Stimulated activated CD4-positive, alpha-beta T cell treated with anti-CD3 and anti-CD28 coated beads, Interleukin-2, amount 100 ng/mL, for 4 hours (primary cell): Measurements from ENCODE around the gene NSMF.
A peak's percentile ranks its signal among the peaks of the same experiment; 100 is the strongest.

ENCODE experiments used
- DNase-seq: peaks from one replicate; pipeline ENCODE4 v3.0.0-alpha.2; 2020; ENCODE audit warnings: low read depth

NSMF gene

DNA sequence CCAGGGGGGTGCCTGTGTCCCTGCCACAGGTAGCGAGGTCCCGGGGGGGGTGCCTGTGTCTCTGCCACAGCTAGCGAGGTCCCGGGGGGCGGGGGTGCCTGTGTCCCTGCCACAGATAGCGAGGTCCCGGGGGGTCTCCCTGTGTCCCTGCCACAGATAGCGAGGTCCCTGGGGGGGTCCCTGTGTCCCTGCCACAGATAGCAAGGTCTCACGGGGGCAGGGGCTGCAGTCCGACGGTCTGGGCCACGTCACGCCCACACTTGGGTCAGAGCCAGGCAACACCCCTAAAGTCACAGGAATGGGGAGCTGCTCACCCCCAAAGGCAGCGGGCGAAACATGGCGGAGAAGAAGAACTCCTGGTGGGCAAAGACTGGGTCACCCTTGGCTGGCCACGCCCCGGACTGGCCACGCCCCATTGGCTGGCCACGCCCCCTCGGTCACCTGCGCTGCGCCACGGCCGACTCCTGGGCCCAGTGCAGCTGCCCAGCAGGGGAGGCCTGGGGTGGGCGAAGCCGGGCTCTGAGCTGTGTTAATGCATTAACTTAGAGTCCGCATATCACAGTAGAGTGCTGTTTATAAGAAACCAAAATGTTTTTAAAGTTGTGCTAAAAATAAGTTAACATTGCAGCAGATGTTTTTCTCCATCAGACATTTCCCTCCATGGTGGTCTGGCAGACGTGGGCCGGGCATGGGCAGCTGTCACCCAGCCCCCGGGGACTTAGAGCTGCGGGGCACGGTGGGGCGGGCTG lies 29.0 kb downstream of the NSMF start:
- no peak for DNase-seq

DNA sequence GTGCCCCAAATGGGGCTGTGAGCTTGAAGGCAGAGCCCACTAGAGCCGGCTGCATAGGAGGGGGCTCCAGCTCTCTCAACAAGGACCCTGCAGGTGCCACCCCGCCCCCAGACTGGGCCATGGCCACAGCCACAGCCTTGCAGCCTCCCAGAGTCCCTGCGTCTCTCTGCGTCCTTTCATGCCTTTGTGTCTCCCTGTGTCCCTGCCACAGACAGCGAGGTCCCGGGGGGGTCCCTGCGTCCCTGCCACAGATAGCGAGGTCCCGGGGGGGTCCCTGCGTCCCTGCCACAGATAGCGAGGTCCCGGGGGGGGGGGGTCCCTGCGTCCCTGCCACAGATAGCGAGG lies 29.6 kb downstream of the NSMF start:
- no peak for DNase-seq

DNA sequence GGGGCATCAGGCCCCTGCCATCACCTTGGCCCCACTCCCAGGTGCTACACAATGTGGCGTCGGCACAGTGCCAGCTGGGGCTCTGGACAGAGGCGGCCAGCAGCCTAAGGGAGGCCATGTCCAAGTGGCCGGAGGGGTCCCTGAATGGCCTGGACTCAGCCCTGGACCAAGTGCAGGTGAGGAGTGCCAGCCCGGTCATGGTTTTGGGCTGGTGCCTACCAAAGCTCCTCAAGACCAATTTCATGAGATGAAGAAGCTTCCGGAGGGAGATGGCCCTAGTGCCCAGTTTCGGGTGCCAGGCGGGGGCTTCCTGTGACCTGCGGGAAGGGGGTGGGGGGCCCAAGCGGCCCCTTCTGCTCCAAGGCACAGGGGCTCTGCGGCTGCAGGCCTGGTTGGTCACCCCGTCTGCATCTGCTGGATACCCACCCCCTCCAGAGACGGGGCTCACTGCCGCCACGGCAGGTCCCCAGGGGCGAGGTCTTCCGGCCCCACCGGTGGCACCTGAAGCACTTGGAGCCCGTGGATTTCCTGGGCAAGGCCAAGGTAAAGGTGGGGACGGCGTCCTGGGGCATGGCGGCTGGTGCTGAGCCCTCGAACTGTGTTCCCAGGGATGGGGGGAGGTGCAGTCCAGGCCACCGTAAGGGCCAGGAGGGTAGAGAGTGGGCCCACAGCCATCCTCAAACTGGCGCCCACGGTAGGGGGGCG lies 30.1 kb downstream of the NSMF start:
- DNase-seq, result no peak

DNA sequence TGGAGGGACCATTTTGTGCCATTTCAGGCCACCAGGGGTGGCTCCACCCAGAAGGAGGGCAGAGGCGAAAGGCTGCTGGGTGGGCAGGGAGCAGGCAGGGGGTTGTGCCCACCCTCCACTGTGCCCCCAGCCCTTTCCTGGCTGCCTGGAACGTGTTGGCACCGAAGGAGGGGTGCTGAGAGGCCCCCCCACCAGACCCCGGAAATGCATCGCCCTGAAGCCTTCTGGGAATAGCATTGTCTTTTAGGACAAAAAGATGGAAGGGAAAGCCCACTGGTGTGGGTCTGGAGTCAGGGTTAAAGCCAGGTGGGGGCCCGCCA lies 30.9 kb downstream of the NSMF start:
- no peak for DNase-seq

DNA sequence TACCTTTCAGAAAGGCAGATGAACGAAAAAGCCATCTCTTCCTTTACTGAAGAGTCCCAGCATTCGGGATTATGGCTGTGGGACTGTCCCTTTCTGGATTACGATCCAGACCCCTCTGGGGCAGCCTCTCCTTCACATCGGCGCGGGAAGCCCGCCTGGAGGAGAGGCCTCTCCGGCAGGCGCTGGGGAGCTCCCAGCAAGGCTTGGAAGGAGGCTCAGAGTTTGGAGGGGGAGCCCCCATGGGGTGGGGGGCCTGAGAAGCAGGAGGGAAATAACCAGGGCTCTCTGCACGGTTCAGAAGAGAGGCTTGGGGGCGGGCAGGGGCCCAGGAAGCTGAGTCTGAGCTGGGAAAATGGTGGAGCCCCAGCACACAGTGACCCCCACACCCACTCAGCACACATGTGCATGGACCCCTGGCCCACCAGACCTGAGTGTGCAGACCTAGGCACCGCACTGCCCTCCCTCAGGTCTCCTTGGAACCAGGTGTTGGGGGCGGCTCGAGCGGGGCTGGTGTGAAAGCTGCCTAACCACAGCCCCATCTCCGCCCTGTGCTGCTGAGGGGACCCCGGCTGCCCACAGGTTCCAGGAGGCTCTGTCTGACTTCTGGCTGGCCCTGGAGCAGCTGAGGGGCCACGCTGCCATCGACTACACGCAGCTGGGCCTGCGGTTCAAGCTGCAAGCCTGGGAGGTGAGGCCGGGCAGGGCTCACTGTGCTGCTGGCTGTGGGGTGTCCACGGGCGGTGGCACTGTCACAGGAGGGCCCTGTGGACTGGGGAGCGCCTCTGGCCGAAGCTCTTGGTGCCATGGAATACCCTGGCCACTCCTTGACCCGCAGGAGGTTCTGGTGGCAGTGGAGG lies 31.5 kb downstream of the NSMF start:
- no peak for DNase-seq

DNA sequence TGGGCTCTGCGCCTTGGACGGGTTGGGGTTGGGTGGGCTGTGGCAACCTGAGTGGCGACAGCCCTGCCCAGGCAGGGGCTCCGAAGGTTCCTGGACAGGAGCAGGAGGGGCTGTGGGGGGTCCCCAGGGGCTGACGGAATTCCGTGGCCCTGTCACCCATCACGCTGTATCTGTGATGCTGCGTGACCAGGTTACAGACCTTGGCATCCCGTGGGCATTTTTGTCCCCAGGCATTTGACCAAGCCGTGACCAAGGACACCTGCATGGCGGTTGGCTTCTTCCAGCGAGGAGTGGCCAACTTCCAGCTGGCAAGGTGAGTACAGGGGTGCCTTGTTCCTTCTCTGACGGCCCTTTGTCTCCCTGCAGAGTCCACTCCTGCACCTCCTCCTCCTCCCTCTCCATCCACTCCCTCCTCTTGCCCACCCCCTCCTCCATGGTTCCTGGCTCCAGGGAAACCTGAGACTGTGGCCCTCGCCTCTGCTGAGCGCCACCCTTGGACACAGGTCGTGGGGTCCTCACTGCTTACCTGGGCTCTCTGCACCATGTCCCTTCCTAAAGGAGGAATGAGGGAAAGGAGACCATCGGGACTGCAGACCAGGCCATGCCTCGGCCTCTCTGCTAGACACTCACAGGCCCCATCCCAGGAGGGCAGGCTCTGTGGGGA lies 33.0 kb downstream of the NSMF start:
- DNase-seq, result no peak

DNA sequence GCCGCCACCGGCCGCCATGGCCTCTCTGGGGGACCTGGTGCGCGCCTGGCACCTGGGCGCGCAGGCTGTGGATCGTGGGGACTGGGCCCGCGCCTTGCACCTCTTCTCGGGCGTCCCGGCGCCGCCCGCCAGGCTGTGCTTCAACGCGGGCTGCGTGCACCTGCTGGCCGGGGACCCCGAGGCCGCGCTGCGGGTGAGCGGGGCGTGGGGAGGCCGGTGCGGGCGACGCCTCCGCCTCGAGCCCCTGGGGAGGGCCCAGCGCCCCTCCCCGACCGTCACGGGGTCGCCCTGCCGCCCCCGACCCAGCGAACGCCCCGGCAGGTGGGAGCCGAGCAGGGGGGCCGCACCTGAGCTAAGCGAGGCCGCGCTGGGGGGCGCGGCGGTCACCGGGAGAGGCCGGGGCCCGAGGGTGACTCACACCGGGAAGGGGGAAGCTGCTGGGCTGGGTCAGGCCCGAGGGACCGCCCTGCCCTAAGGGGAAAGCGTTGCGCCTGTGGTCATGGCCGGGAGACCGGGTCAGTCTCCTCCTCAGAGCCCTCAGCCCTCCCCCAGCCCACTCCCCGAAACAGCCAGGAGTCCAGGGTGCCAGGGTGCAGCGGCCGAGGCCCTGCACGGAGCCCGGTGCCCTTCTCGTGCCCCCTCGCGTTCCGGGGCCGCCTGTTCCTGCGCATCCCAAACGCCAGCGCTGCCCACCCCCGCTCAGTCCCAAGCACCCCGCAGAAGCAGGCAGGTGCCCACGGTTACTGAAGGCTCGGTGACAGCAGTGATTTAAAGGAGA lies 35.4 kb downstream of the NSMF start:
- DNase-seq, result no peak

DNA sequence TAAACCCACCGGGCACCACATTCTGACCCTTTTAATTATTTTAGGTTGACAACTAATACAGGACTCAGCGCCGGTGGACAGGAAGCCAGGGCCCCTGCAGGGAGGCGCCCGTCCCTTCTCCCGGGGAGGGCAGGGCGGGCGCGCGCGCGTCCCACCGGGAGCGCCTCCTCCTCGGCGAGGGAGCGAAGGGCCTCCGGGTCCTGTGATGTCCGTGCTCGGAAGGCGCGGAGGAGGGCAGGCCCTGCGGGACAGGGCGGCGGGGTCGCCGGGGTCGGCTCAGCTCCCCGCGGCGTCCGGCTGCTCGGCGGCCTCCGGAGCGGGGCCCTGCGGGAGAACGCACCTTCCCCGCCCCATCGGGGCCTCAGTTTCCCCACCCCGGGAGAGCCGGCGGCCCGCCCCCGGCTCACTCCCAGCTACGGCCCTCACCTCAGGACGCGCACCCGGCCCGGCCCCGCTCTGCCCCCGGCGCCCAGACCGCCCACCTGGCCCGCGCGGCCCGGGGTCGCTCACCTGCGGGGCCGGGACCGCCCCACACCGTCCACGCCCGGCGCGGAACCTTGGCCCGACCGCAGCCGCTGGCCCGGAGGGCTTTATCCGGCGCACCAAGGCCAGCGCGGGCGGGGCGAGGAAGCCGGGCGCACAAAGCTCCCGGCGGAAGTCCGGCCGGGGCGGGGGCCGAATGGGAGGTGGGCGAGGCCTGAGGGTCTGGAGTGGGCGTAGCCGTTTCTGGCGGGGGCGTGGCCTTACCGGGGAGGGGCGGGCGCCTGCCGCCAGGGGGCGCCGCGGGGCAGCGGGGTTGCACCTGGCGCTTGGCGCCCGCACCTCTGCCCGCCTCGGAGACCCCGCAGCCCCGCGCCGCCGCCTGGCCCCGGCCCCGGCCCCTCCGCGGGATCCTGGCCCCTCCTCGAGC lies 36.3 kb downstream of the NSMF start, which contains the start of the genes EXD3 and NOXA1:
TSS of gene EXD3 (minus strand) at position 559 of the 910 bp plus-strand sequence. CDS start 27,805 bp downstream, outside the sequence.
TSS of gene NOXA1 (plus strand) at position 790 of the 910 bp plus-strand sequence. CDS start 137 bp downstream, outside the sequence.
- peak; percentile 81 for DNase-seq

DNA sequence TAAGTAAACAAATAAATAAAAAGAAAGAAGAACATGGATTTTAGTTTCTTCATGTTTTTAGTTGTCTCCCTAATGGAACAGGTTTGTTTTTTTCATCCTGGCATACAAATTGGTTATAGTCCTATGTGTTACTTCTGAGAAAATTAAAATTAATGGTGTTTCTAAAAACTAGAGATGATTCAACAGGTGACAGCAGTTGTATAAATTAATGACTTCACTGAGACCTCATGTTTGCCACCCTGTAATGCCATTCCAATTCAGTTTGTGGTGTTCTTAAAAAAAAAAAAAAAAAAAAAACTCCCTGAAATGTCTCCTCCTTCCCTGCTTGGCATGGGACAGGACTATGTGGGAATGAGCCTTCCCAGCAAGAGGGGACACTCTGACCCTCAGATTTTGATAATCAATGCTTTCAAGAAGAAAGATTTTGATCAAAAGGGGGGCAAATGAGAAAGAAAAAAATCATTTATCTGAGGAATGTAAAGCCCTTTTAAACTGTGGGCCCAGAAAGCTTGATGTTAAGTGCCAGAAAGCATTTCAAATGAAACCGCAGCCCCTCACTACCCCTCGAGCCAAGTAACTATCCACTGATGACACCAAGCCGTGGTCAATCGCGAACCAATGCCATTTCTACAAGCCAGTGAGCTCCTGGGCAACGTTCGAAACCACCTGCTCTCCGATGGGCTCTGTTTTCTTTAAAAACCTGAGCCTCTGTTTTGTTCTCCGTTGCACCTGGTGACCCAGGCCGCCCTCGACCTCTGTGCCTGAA lies 37.1 kb downstream of the NSMF start:
- no peak for DNase-seq

DNA sequence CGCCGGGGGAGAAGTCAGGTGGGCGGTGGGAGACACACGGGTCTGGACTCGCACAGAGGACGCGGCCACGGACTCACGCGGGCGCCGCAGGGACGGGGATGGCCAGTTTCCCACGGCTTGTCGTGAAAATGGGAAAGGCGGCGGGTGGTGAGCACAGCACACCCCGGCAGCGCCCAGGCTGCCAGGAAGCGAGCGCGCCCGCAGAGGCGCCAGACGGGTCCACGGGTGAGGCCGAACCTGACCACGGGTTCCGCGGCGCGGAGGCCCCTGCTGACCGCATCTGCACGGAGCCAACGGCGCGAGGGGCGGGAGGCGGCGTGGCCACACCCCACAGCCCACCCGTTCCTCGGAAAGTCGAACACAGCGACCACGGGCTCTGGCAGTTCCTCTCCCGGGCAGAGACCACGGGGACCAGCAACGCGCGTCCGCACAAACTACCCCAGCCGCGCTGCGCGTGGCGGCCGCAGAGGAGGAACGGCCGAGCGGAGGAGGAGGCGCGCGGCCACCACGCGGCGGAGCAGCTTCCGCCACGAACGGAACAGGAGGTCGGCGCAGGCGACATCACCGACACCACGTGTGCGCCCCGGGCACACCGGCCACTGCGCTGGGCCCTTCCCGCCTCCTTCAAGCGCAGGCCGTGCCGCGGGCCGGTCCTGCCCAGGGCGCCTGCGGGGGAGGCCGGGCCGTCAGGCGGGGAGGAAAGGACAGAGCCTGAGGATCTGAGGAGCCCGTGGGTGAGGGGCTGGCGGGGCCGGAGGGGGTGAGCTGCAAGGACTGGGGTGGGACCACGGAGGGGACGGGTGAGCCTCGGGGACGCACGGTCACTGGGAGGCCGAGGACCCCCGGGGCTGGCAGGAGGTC lies 41.7 kb downstream of the NSMF start:
- no peak for DNase-seq

DNA sequence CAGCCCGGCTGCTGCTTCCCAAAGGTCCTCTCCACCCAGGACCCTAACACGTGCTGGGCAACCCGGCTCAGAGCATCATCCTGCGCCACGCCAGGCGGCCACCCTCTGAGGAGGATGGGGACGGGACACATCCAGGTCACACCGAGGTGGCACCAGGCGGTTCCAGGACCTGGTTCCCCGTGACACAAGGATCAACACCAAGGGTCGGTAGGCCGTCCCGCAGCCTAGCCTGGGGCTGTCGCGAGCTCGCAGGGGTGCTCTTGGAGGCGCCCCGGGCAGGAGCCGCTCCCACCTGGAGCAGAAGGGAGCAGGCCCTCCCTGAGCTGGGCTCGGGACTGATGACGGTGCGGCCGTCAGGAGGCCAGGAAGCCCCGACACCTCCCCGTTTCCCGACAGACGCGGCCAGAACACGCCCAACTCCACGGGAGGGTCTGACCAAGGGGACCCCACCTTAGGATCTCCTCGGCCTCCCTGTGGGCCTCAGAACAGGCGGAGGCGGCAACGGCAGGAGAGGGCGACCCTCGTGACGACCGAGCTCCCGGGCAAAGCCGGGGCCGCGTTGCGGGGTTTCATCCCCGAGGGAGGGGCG lies 42.5 kb downstream of the NSMF start:
- DNase-seq, result no peak

DNA sequence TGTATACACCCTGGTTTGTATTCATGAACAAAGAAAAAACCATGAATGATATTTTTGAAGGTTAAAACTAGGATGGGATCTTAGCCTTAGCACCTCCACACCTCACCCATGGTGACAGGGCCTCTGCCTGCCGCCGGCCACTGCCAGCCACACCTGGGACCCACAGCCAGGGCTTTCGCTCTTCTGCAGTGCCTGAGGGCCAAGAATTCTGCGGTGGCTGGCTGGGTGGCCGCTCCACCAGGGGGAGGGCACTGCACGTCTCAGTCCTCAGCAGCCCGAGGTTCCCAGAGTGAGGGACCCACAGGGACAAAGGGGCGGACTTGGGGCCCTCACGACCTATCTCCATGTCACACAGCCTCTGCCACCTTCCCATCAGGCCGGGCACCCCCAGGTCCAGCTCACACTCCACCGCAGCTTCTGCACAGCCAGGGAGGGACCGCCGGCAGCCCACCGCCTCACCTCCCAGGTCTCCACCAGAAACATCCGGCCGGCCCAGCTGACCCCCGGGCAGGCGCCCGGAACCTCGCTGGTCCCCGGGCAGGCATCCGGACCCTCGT lies 43.0 kb downstream of the NSMF start:
- DNase-seq, result no peak

DNA sequence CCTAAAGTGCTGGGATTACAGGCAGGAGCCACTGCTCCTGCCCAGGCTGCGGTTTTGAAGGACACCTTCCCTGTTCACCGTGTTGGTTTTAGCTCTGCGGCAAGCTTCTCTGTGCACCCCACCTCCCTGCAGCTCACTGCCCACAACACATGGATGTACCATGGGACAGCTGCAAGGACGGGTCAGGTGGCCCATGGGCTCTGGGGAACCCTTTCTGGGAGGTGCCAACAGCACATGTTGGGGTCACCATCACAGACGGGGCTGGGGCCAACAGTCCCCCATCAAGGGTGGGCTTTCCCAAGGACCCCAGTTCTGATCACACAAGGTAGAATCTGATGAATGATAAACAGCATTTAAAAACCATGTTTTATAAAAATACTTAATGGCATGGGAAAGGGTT lies 43.7 kb downstream of the NSMF start:
- no peak for DNase-seq

DNA sequence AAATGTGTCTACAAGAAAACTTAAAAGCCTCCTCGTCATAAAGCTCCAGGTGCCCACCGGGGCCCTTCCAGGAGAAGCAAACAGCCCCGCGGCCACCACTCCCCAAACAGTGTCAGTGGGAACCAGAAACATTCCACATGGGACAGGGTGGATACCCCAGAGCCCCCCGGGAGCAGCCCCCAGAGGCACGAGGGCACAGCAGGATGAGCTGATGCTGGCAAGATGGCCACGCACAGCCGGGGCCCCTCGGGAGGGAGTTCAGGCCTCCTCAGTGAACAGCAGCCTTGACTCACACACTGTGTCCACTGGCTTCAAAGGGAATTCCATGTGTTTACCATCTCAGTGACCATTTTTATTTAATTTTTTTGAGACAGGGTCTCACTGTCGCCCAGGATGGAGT lies 46.7 kb downstream of the NSMF start:
- no peak for DNase-seq

DNA sequence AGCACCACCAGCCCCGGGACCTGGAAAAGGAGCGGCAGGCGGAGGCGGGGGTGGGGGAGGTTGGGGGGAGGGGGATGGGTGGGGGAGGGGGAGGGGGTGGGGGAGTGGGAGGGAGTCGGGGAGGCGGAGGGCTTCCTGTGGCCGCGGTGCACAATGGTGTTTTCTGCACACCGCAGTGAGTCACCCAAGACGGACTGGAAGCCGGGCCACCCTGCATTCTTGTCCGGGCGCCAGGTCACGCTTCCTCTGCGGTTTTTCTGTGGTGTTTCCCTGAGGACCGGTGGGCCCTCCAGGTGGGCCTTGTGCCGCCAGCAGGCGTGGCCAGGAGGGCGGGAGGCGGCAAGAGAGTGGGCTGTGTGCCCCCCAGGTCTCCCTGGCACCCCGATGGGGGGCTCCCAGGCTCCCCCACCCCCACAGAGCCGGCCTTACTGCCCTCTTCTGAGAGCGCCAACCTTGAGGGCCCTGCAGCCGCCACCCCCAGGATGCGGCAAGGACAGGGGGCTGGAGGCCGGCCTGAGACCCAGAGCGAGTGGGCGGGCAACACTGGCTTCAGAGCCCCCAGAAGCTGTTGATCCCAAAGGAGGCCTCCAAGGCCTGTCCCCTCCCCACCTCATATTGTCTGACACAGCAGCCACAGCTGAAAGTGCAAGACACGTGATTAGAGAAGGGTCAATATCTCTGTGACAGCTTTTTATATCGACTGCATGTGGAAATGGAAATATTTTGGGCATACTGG lies 47.3 kb downstream of the NSMF start:
- DNase-seq, result no peak

DNA sequence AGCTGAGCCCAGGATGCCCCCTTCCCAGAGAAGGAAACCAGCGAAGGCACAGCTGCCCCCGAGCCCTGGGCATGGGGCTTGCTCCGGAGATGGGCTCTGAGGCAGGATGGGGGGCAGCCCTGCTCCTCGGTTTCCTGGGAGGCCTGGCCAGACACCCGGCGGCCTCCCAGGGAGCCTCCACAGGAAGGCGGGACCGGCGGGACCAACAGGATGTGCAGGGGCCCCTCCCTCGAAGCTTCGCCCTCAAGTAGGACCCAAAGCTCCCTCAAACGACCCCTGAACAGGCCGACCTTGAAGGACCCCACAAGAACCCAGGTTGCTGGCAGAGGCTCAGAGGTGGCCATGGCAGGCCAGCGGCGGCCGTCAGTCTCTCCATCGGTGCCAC lies 47.9 kb downstream of the NSMF start:
- DNase-seq, result no peak

DNA sequence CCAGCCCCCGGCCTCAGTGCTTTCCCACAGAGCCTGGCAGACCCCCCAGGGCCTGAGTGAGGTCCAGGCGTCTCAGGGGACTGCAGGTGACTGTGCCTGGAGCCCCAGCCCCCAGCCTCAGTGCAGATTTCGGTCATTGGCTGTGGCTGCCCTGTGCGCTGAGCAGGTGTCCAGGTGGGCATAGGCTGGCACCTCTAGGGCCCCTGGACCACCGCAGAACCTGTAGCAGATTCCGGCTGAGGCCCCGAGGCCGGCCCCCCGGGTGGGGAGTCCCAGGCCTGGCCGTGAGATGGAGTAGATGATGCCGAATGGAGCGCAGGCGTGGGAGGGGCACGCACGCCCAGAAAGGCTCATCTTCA lies 48.3 kb downstream of the NSMF start:
- no peak for DNase-seq
